ENCODE measurements around the gene CD44. TPM values are rescaled to one million over a fixed set of nuclear protein-coding genes. Genes with fewer than 3 reads are reported as not detected.

The CD44 gene
- total RNA-seq, 3 donors from 2014 or later: 105 to 154 (median 136) TPM

DNA sequence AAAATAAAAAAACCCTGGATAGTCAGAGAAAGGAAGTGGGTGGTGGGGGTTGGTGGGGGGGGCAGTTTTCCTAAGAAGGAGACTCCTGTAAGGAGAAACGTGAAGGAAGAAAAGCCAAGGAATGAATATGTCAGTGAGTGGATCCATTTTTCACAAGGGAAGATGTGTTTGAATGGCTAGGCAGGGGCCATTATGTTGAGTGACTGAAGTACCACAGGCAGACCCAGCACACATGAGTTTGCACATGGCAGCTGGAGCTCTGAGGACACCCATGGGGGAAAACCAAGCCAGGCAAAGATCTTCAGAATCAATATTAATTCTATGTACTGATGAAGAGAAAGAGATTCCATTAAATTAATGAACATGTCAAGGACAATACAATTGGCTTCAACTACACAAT, 67.6 kb downstream of the CD44 start:
- no peaks in the 10 kb centered on the region for H3K4me1 ChIP-seq (ENCODE audit: low read depth)
- intact Hi-C loops (cut with DNase I, micrococcal nuclease): no loop called here
- no peaks in the 10 kb centered on the region for H3K9me3 ChIP-seq
- no peaks in the 10 kb centered on the region for H3K36me3 ChIP-seq (ENCODE audit: low read depth)
- TF ChIP-seq, protein P1, sequence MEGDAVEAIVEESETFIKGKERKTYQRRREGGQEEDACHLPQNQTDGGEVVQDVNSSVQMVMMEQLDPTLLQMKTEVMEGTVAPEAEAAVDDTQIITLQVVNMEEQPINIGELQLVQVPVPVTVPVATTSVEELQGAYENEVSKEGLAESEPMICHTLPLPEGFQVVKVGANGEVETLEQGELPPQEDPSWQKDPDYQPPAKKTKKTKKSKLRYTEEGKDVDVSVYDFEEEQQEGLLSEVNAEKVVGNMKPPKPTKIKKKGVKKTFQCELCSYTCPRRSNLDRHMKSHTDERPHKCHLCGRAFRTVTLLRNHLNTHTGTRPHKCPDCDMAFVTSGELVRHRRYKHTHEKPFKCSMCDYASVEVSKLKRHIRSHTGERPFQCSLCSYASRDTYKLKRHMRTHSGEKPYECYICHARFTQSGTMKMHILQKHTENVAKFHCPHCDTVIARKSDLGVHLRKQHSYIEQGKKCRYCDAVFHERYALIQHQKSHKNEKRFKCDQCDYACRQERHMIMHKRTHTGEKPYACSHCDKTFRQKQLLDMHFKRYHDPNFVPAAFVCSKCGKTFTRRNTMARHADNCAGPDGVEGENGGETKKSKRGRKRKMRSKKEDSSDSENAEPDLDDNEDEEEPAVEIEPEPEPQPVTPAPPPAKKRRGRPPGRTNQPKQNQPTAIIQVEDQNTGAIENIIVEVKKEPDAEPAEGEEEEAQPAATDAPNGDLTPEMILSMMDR (IDR thresholded peaks at IDR 0.05): no peak
- ATAC-seq (no peak), DNase-seq (no peak)
- no peak overlapping the region for H3K4me3 ChIP-seq

DNA sequence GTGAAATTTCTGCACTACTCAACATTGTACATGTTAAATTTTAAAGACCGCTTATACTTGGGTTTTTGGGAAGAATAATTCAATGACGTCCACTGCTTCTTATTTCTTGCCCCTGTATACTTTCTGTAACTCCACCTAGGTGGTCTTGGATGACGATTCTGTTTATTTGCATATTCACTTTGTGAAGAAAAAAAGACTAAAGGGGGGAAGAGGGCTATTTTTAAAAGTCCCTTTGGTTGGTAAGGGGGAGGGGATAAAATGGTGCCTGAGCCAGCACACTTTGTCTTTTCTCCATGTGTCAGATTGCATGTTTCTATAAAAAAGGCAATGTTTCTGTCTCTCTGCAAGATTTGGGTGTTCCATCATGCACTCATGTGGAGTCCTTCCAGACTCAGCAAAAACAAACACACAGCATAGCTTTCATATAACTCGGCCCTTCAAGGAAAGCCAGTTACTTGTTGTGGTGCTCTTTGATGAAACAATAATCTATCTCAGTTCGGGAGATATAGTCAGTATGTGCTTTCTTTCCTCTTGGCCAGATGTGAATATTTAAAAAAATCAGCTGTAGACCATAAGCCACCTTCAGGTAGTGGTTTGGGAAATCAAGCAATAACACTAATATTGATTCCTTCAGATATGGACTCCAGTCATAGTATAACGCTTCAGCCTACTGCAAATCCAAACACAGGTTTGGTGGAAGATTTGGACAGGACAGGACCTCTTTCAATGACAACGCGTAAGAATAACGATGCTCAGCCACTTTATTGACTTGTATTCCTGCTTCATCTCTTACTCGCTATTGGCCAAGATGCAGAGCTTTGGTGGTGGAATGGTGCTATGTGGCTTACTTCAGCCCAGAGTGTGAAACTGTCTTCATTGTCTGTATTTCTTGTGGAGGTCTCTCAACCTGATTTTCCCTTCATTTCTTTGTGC, 68.8 kb downstream of the CD44 start:
- no peak for DNase-seq
- Histone ChIP-seq H3K4me1 (ENCODE audit: low read depth) (no peaks in the 10 kb centered on the region), H3K9me3 (no peaks in the 10 kb centered on the region), H3K4me3 (no peak overlapping the region), H3K36me3 (ENCODE audit: low read depth) (no peaks in the 10 kb centered on the region)
- no peak for ATAC-seq
- TF ChIP-seq, protein P1 (IDR thresholded peaks at IDR 0.05): no peak
- intact Hi-C loops (cut with DNase I, micrococcal nuclease): no loop called here

DNA sequence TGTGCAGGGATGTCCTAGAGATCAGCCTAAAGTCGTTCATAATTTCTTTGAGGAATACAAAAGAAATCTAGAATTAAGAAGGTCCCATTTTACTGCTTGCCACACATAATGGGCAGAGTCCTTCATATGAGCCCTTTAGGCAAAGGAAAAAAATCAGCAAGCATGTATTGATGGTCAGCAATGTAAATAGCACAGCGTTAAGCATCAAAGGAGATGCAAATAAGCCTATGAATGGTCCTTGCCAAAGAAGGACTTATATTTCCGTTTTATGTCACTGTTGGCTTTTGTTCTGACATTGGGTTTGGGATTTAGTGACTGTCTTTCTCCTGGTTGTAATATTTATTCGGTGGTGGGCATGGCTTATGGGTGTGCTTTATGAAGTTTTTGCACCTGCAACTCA, 69.8 kb downstream of the CD44 start:
- DNase-seq (no peak), ATAC-seq (no peak)
- H3K4me1 ChIP-seq (ENCODE audit: low read depth): no peaks in the 10 kb centered on the region

DNA sequence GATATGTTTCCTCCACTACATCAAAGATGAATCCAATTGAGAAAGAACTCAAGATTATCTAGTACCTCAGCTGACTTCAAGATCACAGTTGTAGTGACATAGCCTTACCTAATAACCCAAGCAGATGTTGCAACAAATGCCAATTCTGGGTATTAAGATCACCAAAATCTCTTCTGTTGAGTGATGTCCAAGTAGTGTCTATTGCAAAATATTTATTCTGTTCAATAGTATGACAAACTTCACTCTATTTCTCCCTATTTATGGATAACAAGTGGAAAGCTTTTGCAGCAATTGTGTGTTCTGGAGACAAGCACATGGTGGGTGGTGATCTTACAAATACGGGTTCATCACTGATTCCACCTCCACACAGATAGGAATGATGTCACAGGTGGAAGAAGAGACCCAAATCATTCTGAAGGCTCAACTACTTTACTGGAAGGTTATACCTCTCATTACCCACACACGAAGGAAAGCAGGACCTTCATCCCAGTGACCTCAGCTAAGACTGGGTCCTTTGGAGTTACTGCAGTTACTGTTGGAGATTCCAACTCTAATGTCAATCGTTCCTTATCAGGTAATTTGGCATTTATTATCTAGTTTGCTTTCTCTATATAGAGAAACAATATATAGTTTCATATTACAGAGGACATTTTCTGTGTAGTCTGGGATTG, 72.0 kb downstream of the CD44 start:
- TF ChIP-seq, protein P1 (IDR thresholded peaks at IDR 0.05): no peak
- intact Hi-C loops (cut with DNase I, micrococcal nuclease): no loop called here
- Histone ChIP-seq H3K4me1 (ENCODE audit: low read depth) (no peaks in the 10 kb centered on the region), H3K9me3 (no peaks in the 10 kb centered on the region), H3K36me3 (ENCODE audit: low read depth) (no peaks in the 10 kb centered on the region), H3K4me3 (no peak overlapping the region)
- DNase-seq (no peak), ATAC-seq (no peak)

More for the DNA sequence above, 69.8 kb downstream of the CD44 start:
- Histone ChIP-seq H3K36me3 (ENCODE audit: low read depth) (no peaks in the 10 kb centered on the region), H3K9me3 (no peaks in the 10 kb centered on the region), H3K4me3 (no peak overlapping the region)
- TF ChIP-seq, protein P1 (IDR thresholded peaks at IDR 0.05): no peak
- intact Hi-C loops (cut with DNase I, micrococcal nuclease): no loop called here

DNA sequence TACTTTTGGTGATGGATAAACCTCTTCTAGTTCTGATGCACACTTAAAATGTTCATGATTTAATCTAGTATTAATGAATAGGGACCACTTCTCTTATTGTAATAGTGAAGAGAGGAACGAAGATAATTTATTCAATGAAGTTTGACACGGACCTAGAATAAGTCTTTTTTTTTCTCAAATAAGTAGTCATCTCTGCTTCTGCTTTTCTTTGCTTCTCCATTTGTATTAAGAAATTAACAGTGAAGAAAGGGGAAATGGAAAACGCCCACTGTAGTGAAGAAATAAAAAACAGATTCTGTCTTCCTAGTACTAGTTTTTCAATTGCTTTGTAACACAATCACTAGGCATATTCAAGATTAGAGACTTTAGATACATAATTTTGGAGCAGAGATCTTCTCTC, 73.0 kb downstream of the CD44 start:
- H3K36me3 ChIP-seq (ENCODE audit: low read depth): no peaks in the 10 kb centered on the region
- DNase-seq (no peak), ATAC-seq (peak; percentile 21)
- intact Hi-C loops (cut with DNase I, micrococcal nuclease): no loop called here
- H3K4me1 ChIP-seq (ENCODE audit: low read depth): no peaks in the 10 kb centered on the region
- H3K4me3 ChIP-seq: no peak overlapping the region
- H3K9me3 ChIP-seq: no peaks in the 10 kb centered on the region
- TF ChIP-seq, protein P1 (IDR thresholded peaks at IDR 0.05): no peak

Measured in mucosa of descending colon (tissue), 3 donors.